Adipose tissue (tissue), 3 donors: ENCODE data around the gene HSPA2. TPM values are rescaled to one million over a fixed set of nuclear protein-coding genes. Genes with fewer than 3 reads are reported as not detected.
"Not testable (repeated sequence)": the region's sequence is repeated elsewhere in the genome, so short reads cannot be mapped to it uniquely, and the experiment has no call there.

ENCODE experiments used
- H3K27ac ChIP-seq: one replicate; pipeline ENCODE4 v1.5.1; 2013; ENCODE audit warnings: low read depth, low read length
- WGBS, 3 donors: extraction: QIAGEN DNeasy Blood & Tissue Kit; methylation state at CpG; one replicate each; pipeline ENCODE4 v1.1.7; 2013; 5-methylcytosine and 5-hydroxymethylcytosine counted together
- polyA plus RNA-seq, 3 donors: library from polyadenylated mRNA; stranded (reverse); fragments of 200-250 nt; gene quantifications; one replicate each; pipeline ENCODE4 v1.2.3, GENCODE V29; 2013
- donor health status: healthy with polysubstance abuse.
- donor health status: Bipolar disorder and iron deficiency.
- donor health status: healthy.

Gene HSPA2
- polyA plus RNA-seq, 3 donors: 2.9 to 7.3 (median 6.0) TPM

- no peak overlapping the region for H3K27ac ChIP-seq
- WGBS, 3 donors: 9 to 24% (median 14%) methylated on average over 4 of the region's 4 CpGs
Observed at GRCh38 chr14:64510825-64511671, 29.5 kb upstream of the HSPA2 start.

- H3K27ac ChIP-seq: no peak overlapping the region
- 90 to 95% (median 92%) methylated on average over 2 of the region's 2 CpGs for WGBS, 3 donors
Observed at GRCh38 chr14:64513271-64513670, 27.3 kb upstream of the HSPA2 start.

GRCh38 chr14:64515053-64515452 lies 25.5 kb upstream of the HSPA2 start:
- no peak overlapping the region for H3K27ac ChIP-seq
- WGBS, 3 donors: 19 to 68% (median 65%) methylated on average over 1 of the region's 1 CpG

DNA sequence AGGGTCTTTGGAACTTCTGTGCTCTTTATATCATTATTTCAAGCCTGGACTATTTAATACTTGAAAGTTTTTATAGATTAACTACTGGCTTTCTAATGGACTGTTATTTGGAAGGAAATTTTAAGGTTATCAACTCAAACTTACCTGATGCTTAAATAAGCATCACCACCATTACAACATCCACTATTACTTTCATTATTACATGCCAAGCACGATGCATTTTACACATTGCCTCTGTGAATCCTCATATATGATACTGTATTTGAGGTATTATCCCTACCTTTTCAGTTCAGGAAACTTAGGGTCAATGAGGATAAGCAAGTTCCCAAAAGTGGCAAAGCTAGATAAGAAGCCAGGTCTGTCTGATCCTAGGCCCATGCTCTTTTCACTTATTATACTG lies 23.6 kb upstream of the HSPA2 start:
- H3K27ac ChIP-seq: no peak overlapping the region
- 82 to 92% (median 83%) methylated on average over 1 of the region's 1 CpG for WGBS, 3 donors

GRCh38 chr14:64517667-64518066 lies 22.9 kb upstream of the HSPA2 start:
- H3K27ac ChIP-seq: not testable (repeated sequence)
- 75 to 93% (median 81%) methylated on average over 6 of the region's 6 CpGs for WGBS, 3 donors

GRCh38 chr14:64518229-64518628 lies 22.3 kb upstream of the HSPA2 start:
- no peak overlapping the region for H3K27ac ChIP-seq
- 58 to 78% (median 72%) methylated on average over 4 of the region's 4 CpGs for WGBS, 3 donors

DNA sequence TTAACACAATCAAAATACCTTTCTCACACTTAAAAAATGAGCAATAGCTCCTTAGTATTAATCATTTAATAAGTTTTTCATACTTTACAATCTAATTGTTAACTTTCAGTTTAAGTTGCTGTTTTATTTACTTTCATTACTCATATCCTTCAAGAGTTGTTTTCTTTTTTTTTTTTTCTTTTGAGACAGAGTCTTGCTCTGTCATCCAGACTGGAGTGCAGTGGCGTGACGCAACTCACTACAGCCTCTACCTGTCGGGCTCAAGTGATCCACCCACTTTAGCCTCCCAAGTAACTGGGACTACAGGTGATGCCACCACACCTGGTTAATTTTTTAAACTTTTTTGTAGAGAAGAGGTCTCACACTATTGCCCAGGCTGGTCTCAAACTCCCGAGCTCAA lies 19.8 kb upstream of the HSPA2 start:
- H3K27ac ChIP-seq: no peak overlapping the region
- 92 to 100% (median 97%) methylated on average over 4 of the region's 4 CpGs for WGBS, 3 donors

DNA sequence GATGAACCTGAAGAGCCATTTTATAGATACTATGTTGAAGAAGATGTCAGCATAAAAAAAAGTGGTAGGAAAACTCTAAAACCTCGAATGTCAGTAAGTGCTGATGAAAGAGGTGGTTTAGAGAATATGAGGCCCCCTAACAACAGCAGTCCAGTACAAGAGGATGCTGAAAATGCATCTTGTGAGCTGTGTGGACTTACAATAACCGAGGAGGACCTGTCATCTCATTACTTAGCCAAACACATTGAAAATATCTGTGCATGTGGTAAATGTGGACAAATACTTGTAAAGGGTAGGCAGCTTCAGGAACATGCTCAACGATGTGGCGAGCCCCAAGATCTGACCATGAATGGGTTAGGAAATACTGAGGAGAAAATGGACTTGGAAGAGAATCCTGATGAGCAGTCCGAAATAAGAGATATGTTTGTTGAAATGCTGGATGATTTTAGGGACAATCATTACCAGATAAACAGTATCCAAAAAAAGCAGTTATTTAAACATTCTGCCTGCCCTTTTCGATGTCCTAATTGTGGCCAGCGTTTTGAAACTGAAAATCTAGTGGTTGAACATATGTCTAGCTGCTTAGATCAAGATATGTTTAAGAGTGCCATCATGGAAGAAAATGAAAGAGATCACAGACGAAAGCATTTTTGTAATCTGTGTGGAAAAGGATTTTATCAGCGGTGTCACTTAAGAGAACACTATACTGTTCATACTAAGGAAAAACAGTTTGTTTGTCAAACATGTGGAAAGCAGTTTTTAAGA lies 17.8 kb upstream of the HSPA2 start:
- H3K27ac ChIP-seq: no peak overlapping the region
- WGBS, 3 donors: 86 to 91% (median 90%) methylated on average over 9 of the region's 9 CpGs

DNA sequence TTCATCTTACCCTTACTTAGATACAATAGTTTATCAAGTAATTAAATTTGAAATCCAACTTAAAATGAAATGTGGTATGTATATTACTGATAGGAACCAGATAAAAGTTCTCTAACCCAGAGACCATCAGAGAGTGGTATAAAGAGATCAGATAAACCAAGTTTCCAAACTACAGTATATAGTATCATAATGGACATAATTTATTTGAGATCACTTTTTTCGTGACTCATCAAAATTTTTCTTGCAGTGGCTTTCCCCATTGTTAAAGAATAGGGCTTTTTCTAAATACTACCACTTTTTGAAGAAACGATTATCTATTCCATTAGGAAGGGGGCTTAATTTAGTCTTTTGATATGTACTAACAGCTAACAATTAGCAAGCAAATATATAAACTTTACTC lies 15.2 kb upstream of the HSPA2 start:
- H3K27ac ChIP-seq: no peak overlapping the region
- WGBS, 3 donors: 91 to 95% (median 91%) methylated on average over 2 of the region's 2 CpGs

- WGBS, 3 donors: 78 to 85% (median 79%) methylated on average over 2 of the region's 2 CpGs
- H3K27ac ChIP-seq: no peak overlapping the region
Observed at GRCh38 chr14:64531567-64531966, 9.0 kb upstream of the HSPA2 start.

DNA sequence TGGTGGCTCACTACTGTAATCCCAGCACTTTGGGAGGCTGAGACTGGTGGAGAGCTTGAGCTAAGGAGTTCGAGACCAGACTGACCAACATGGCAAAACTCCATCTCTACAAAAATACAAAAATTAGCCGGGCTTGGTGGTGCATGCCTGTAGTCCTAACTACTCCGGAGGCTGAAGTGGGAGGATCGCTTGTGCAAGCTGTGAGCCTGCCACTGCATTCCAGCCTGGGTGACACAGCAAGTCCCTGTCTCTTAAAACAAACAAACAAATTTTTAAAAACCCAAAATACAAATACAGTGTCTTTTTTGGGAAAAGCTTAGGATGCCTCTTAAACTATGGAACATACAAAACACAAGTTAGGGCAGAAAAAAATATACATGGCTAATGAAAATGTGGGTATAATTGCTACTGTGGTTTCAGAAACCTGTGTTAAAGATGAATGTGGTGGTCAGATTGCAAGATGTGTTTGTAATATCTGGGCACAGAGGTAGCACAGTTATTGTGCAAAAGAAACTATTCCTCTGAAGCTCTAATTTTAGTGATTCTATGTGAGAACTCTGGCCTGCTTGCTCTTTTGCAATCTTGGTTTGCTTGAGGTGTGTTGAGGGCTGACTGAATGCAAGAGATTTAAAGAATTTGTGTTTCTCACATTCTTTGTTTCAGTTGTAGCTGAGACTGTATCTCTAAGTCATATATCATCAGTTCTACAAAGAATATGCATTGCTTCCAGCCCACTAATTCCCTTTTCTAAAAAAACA lies 3.9 kb upstream of the HSPA2 start:
- no peak overlapping the region for H3K27ac ChIP-seq
- WGBS, 3 donors: 84 to 91% (median 88%) methylated on average over 4 of the region's 4 CpGs

GRCh38 chr14:64541261-64541971 lies 875 bp downstream of the HSPA2 start:
- 17 to 26% (median 22%) methylated on average over 73 of the region's 73 CpGs for WGBS, 3 donors
- no peak overlapping the region for H3K27ac ChIP-seq

DNA sequence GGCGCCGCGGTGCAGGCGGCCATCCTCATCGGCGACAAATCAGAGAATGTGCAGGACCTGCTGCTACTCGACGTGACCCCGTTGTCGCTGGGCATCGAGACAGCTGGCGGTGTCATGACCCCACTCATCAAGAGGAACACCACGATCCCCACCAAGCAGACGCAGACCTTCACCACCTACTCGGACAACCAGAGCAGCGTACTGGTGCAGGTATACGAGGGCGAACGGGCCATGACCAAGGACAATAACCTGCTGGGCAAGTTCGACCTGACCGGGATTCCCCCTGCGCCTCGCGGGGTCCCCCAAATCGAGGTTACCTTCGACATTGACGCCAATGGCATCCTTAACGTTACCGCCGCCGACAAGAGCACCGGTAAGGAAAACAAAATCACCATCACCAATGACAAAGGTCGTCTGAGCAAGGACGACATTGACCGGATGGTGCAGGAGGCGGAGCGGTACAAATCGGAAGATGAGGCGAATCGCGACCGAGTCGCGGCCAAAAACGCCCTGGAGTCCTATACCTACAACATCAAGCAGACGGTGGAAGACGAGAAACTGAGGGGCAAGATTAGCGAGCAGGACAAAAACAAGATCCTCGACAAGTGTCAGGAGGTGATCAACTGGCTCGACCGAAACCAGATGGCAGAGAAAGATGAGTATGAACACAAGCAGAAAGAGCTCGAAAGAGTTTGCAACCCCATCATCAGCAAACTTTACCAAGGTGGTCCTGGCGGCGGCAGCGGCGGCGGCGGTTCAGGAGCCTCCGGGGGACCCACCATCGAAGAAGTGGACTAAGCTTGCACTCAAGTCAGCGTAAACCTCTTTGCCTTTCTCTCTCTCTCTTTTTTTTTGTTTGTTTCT lies 1.7 kb downstream of the HSPA2 start:
- 6 to 12% (median 11%) methylated on average over 61 of the region's 61 CpGs for WGBS, 3 donors
- H3K27ac ChIP-seq: no peak overlapping the region

DNA sequence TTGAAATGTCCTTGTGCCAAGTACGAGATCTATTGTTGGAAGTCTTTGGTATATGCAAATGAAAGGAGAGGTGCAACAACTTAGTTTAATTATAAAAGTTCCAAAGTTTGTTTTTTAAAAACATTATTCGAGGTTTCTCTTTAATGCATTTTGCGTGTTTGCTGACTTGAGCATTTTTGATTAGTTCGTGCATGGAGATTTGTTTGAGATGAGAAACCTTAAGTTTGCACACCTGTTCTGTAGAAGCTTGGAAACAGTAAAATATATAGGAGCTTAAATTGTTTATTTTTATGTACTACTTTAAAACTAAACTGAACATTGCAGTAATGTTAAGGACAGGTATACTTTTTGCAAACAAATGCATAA lies 2.3 kb downstream of the HSPA2 start:
- 22 to 59% (median 59%) methylated on average over 4 of the region's 4 CpGs for WGBS, 3 donors
- H3K27ac ChIP-seq: no peak overlapping the region

- no peak overlapping the region for H3K27ac ChIP-seq
- WGBS, 3 donors: 75 to 76% (median 75%) methylated on average over 5 of the region's 5 CpGs
Observed at GRCh38 chr14:64544607-64545312, 4.2 kb downstream of the HSPA2 start.

- WGBS, 3 donors: 72 to 89% (median 77%) methylated on average over 1 of the region's 1 CpG
- H3K27ac ChIP-seq: no peak overlapping the region
Observed at GRCh38 chr14:64549016-64549415, 8.5 kb downstream of the HSPA2 start.
